VCaP (cell line): Measurements from ENCODE around the gene MRPS24.

ENCODE experiments used
- H3K27ac ChIP-seq: fragments of 450-650 bp; 2 replicates; pipeline ENCODE4 v1.5.1; 2017
- CTCF ChIP-seq: fragments of 450-650 bp; conservative IDR thresholded peaks from 2 replicates; pipeline ENCODE4 v1.5.1; 2017; ENCODE audit warnings: mild to moderate bottlenecking, moderate library complexity

Gene MRPS24

GRCh38 chr7:43876241-43876640 is 6.9 kb upstream of the MRPS24 start:
- no peak overlapping the region for H3K27ac ChIP-seq
- no peak for TF ChIP-seq CTCF

GRCh38 chr7:43873300-43873699 is 4.0 kb upstream of the MRPS24 start:
- TF ChIP-seq CTCF: no peak
- H3K27ac ChIP-seq: no peak overlapping the region

- no peak for TF ChIP-seq CTCF
Observed at GRCh38 chr7:43872406-43873110, 3.2 kb upstream of the MRPS24 start.

GRCh38 chr7:43871064-43871463 is 1.7 kb upstream of the MRPS24 start:
- no peak overlapping the region for H3K27ac ChIP-seq
- no peak for TF ChIP-seq CTCF

More at GRCh38 chr7:43872406-43873110, 3.2 kb upstream of the MRPS24 start:
- no peak overlapping the region for H3K27ac ChIP-seq

GRCh38 chr7:43870316-43870715 is 999 bp upstream of the MRPS24 start:
- no peak for TF ChIP-seq CTCF
- no peak overlapping the region for H3K27ac ChIP-seq

GRCh38 chr7:43869867-43870240 is 537 bp upstream of the MRPS24 start:
- no peak for TF ChIP-seq CTCF
- peak overlapping the region; percentile 79 for H3K27ac ChIP-seq

- TF ChIP-seq CTCF: no peak
- peak overlapping the region; percentile 79 for H3K27ac ChIP-seq
Observed at GRCh38 chr7:43868681-43869005, 674 bp downstream of the MRPS24 start.
